HepG2 (cell line): ENCODE measurements around the gene SYVN1. TPM values are rescaled to one million over a fixed set of nuclear protein-coding genes. Genes with fewer than 3 reads are reported as not detected.

Source experiments
- AGO1 ChIP-seq: fragments of 200-400 bp; formaldehyde crosslinking; IDR thresholded peaks from 2 replicates; pipeline ENCODE4 v1.6.1; 2017; ENCODE audit warnings: mild to moderate bottlenecking, low read depth, low read length, moderate library complexity; ENCODE audit not compliant: poor library complexity, severe bottlenecking
- GATA4 ChIP-seq: sonication (generic); IDR thresholded peaks from 2 replicates; pipeline ENCODE4 v1.6.1; 2016; ENCODE audit warnings: antibody characterized with exemption, low read depth, borderline replicate concordance
- HMGA1 ChIP-seq: sonication (generic); formaldehyde crosslinking; conservative IDR thresholded peaks from 2 replicates; pipeline ENCODE4 v1.4.0; 2020; ENCODE audit warnings: missing genetic modification reagents
- HOXA7 ChIP-seq: sonication (generic); formaldehyde crosslinking; IDR thresholded peaks from 2 replicates; pipeline ENCODE4 v1.8.1; 2022; ENCODE audit warnings: mild to moderate bottlenecking, missing genetic modification reagents, moderate library complexity
- ISX ChIP-seq: sonication (generic); formaldehyde crosslinking; conservative IDR thresholded peaks from 2 replicates; pipeline ENCODE4 v1.5.0; 2020; ENCODE audit warnings: missing genetic modification reagents
- KLF11 ChIP-seq: IDR thresholded peaks from 2 replicates; pipeline ENCODE4 v1.6.1; 2016; ENCODE audit warnings: missing compliant biosample characterization
- KLF15 ChIP-seq: sonication (generic); formaldehyde crosslinking; IDR thresholded peaks from 2 replicates; pipeline ENCODE4 v1.8.1; 2023; ENCODE audit warnings: borderline replicate concordance, mild to moderate bottlenecking, inconsistent platforms, missing genetic modification reagents, mixed read lengths
- MED13 ChIP-seq: sonication (generic); formaldehyde crosslinking; IDR thresholded peaks from 2 replicates; pipeline ENCODE4 v1.5.0; 2020; ENCODE audit warnings: missing genetic modification reagents
- MTA1 ChIP-seq: sonication (generic); formaldehyde crosslinking; IDR thresholded peaks from 2 replicates; pipeline ENCODE4 v1.4.0; 2020; ENCODE audit warnings: missing genetic modification reagents, mild to moderate bottlenecking, borderline replicate concordance
- RARG ChIP-seq: sonication (generic); formaldehyde crosslinking; IDR thresholded peaks from 2 replicates; pipeline ENCODE4 v1.4.0; 2020; ENCODE audit warnings: low read depth, mild to moderate bottlenecking, missing genetic modification reagents
- SMARCE1 ChIP-seq: fragments of 450-650 bp; IDR thresholded peaks from 2 replicates; pipeline ENCODE4 v1.6.1; 2017; ENCODE audit warnings: borderline replicate concordance
- THAP11 ChIP-seq: IDR thresholded peaks from 2 replicates; pipeline ENCODE4 v1.6.1; 2016; ENCODE audit warnings: missing biosample characterization, missing genetic modification reagents
- XBP1 ChIP-seq: sonication (generic); formaldehyde crosslinking; IDR thresholded peaks from 2 replicates; pipeline ENCODE4 v1.5.0; 2020; ENCODE audit warnings: missing genetic modification reagents
- ZKSCAN1 ChIP-seq: fragments of 150-350 bp; IDR thresholded peaks from 2 replicates; pipeline ENCODE4 v1.6.1; 2014; ENCODE audit warnings: low read length
- ZMYM4 ChIP-seq: sonication (generic); formaldehyde crosslinking; IDR thresholded peaks from 2 replicates; pipeline ENCODE4 v1.8.1; 2023; ENCODE audit warnings: mild to moderate bottlenecking, missing genetic modification reagents
- ZNF225 ChIP-seq: sonication (generic); formaldehyde crosslinking; IDR thresholded peaks from 2 replicates; pipeline ENCODE4 v1.4.0; 2020; ENCODE audit warnings: mild to moderate bottlenecking, missing genetic modification reagents
- ZNF441 ChIP-seq: sonication (generic); formaldehyde crosslinking; IDR thresholded peaks from 2 replicates; pipeline ENCODE4 v1.7.0; 2021; ENCODE audit warnings: missing genetic modification reagents, borderline replicate concordance
- ZSCAN12 ChIP-seq: sonication (generic); formaldehyde crosslinking; IDR thresholded peaks from 2 replicates; pipeline ENCODE4 v1.9.0; 2021; ENCODE audit warnings: mild to moderate bottlenecking, missing genetic modification reagents
- polyA plus RNA-seq, 8 experiments: library from polyadenylated mRNA; depleted of rRNA in 3 of 8; stranded (reverse) in 7 of 8; unstranded in 1 of 8; fragments of >200 nt; fragmentation: Illumina TruSeq in 4 of 8; extraction: Trizol in 4 of 8; gene quantifications; 2 replicates each; pipeline versions ENCODE4 v1.2.1 to v1.2.3, GENCODE V29; 2011 to 2016; ENCODE audit warnings: low read depth in 4 of 8, missing spikeins in 1 of 8, mixed read lengths in 1 of 8; ENCODE audit not compliant: insufficient read depth in 1 of 8
- total RNA-seq, 5 experiments: library from RNA; depleted of rRNA; stranded (reverse); fragments of >200 nt; fragmentation: Illumina TruSeq; extraction: Trizol; gene quantifications; 2 replicates each; pipeline ENCODE4 v1.2.3, GENCODE V29; 2016; ENCODE audit warnings: low read depth in 1 of 5
- TF ChIP-seq, protein P1 (sequence below): sonication (generic); formaldehyde crosslinking; conservative IDR thresholded peaks from 2 replicates; pipeline ENCODE4 v1.8.0; 2022; ENCODE audit warnings: mild to moderate bottlenecking, moderate library complexity, missing genetic modification reagents
- TF ChIP-seq, protein P2 (sequence below): sonication (generic); formaldehyde crosslinking; conservative IDR thresholded peaks from 2 replicates; pipeline ENCODE4 v1.8.0; 2022; ENCODE audit warnings: low read depth, missing genetic modification reagents
- TF ChIP-seq, protein P3 (sequence below): sonication (generic); formaldehyde crosslinking; IDR thresholded peaks from 2 replicates; pipeline ENCODE4 v1.5.0; 2020; ENCODE audit warnings: mild to moderate bottlenecking, missing genetic modification reagents, borderline replicate concordance
- TF ChIP-seq, protein P4 (sequence below): sonication (generic); formaldehyde crosslinking; IDR thresholded peaks from 2 replicates; pipeline ENCODE4 v1.4.0; 2020; ENCODE audit warnings: missing genetic modification reagents, mild to moderate bottlenecking, borderline replicate concordance
- TF ChIP-seq, protein P5 (sequence below): sonication (generic); formaldehyde crosslinking; IDR thresholded peaks from 2 replicates; pipeline ENCODE4 v1.8.1; 2023; ENCODE audit warnings: mild to moderate bottlenecking, missing genetic modification reagents

The SYVN1 gene
- total and polyA plus RNA-seq, 2 of the 13 experiments (the other 11 are each of a cell fraction or from before 2014, with no cell fraction given): 10.3 to 22.5 TPM

DNA sequence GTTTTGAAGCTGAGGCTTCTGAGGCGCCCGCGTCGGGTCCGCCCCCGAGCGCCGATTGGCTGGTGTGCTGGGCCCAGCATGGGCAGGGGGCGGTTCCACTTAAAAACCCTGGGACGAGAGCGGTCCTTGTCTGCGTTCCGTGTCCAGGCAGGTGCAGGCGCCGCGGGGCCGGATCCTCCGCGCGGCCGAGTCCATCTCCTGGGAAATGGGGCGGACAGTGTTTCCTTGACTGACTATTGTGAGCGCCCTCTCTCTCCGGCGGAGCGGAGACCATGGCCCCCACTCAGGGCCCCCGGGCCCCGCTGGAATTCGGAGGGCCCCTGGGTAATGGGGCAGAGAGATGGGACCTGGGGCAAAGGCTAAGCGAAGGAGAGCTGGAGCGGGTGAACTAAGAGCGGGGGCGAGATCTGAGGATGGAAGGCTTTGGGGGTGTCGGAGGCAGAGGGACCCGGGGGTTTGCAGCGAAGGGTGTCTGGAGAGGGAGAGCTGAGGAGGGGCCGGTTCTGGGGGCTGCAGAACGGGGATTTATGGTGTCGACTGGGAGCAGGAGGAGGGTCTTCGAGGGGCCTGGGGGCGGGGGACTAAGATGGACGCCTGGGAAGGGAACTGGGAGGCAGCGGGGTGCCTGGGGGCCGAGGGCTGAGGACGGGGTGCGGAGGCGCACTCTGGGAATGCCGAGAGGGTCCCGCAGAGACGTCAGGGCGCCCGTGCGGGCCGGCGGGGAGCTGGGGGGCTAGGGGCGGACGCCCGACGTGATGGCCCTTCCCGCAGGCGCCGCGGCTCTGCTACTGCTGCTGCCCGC is 22.4 kb downstream of the SYVN1 start, which contains the start of gene TM7SF2 (continued):
- TF ChIP-seq ZKSCAN1 (no peak), ZNF225 (CRISPR knock-in tag) (no peak), ZNF441 (CRISPR knock-in tag) (no peak), ZSCAN12 (CRISPR knock-in tag) (peak; percentile 40; the same call in 1 of the 2 replicates), AGO1 (no peak), RARG (CRISPR knock-in tag) (no peak), KLF11 (peak; percentile 74; the same call in 1 of the 2 replicates), HOXA7 (CRISPR knock-in tag) (no peak), GATA4 (peak; percentile 89; the same call in 1 of the 2 replicates), XBP1 (CRISPR knock-in tag) (peak; percentile 21; the same call in 1 of the 2 replicates), KLF15 (CRISPR knock-in tag) (peak; percentile 91; the same call in 1 of the 2 replicates), ZMYM4 (CRISPR knock-in tag) (peak; percentile 62), THAP11 (no peak), MED13 (no peak), ISX (CRISPR knock-in tag) (no peak), SMARCE1 (no peak), HMGA1 (no peak), MTA1 (CRISPR knock-in tag) (no peak)
- TF ChIP-seq, protein P1, sequence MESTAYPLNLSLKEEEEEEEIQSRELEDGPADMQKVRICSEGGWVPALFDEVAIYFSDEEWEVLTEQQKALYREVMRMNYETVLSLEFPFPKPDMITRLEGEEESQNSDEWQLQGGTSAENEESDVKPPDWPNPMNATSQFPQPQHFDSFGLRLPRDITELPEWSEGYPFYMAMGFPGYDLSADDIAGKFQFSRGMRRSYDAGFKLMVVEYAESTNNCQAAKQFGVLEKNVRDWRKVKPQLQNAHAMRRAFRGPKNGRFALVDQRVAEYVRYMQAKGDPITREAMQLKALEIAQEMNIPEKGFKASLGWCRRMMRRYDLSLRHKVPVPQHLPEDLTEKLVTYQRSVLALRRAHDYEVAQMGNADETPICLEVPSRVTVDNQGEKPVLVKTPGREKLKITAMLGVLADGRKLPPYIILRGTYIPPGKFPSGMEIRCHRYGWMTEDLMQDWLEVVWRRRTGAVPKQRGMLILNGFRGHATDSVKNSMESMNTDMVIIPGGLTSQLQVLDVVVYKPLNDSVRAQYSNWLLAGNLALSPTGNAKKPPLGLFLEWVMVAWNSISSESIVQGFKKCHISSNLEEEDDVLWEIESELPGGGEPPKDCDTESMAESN (CRISPR knock-in tag): no peak
- TF ChIP-seq, protein P2, sequence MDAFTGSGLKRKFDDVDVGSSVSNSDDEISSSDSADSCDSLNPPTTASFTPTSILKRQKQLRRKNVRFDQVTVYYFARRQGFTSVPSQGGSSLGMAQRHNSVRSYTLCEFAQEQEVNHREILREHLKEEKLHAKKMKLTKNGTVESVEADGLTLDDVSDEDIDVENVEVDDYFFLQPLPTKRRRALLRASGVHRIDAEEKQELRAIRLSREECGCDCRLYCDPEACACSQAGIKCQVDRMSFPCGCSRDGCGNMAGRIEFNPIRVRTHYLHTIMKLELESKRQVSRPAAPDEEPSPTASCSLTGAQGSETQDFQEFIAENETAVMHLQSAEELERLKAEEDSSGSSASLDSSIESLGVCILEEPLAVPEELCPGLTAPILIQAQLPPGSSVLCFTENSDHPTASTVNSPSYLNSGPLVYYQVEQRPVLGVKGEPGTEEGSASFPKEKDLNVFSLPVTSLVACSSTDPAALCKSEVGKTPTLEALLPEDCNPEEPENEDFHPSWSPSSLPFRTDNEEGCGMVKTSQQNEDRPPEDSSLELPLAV: no peak
- TF ChIP-seq, protein P3, sequence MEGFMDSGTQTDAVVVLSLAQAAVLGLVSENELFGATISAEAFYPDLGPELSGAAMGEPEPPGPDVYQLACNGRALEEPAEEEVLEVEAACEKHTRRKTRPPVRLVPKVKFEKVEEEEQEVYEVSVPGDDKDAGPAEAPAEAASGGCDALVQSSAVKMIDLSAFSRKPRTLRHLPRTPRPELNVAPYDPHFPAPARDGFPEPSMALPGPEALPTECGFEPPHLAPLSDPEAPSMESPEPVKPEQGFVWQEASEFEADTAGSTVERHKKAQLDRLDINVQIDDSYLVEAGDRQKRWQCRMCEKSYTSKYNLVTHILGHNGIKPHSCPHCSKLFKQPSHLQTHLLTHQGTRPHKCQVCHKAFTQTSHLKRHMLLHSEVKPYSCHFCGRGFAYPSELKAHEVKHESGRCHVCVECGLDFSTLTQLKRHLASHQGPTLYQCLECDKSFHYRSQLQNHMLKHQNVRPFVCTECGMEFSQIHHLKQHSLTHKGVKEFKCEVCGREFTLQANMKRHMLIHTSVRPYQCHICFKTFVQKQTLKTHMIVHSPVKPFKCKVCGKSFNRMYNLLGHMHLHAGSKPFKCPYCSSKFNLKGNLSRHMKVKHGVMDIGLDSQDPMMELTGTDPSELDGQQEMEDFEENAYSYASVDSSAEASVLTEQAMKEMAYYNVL (CRISPR knock-in tag): 0 out of 2 replicates have a peak, but pooled peaks have one; percentile 33
- TF ChIP-seq, protein P4, sequence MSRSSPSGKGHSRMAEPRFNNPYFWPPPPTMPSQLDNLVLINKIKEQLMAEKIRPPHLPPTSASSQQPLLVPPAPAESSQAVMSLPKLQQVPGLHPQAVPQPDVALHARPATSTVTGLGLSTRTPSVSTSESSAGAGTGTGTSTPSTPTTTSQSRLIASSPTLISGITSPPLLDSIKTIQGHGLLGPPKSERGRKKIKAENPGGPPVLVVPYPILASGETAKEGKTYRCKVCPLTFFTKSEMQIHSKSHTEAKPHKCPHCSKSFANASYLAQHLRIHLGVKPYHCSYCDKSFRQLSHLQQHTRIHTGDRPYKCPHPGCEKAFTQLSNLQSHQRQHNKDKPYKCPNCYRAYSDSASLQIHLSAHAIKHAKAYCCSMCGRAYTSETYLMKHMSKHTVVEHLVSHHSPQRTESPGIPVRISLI (CRISPR knock-in tag): no peak
- TF ChIP-seq, protein P5, sequence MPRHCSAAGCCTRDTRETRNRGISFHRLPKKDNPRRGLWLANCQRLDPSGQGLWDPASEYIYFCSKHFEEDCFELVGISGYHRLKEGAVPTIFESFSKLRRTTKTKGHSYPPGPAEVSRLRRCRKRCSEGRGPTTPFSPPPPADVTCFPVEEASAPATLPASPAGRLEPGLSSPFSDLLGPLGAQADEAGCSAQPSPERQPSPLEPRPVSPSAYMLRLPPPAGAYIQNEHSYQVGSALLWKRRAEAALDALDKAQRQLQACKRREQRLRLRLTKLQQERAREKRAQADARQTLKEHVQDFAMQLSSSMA (CRISPR knock-in tag): 0 out of 2 replicates have a peak, but pooled peaks have one; percentile 16
